ENCODE data around the gene PARL. TPM values are rescaled to one million over a fixed set of nuclear protein-coding genes. Genes with fewer than 3 reads are reported as not detected.

Gene PARL
- total and polyA plus RNA-seq, 2 donors (not counting 1 experiment from before 2014, with no cell fraction given): 30.2 to 55.9 TPM

GRCh38 chr3:183930086-183930485 lies 45.4 kb upstream of the PARL start:
- TF ChIP-seq EZH2 (IDR thresholded peaks at IDR 0.05; ENCODE audit: low read length, missing control alignments): no peak
- TF ChIP-seq CTCF (conservative IDR thresholded peaks at IDR 0.05 in 1 of 2, IDR thresholded peaks at IDR 0.05 in 1 of 2; ENCODE audit: low read depth in 1 of 2, low read length in 2 of 2): no peak

GRCh38 chr3:183927059-183927458 lies 42.4 kb upstream of the PARL start:
- no peaks in the 10 kb centered on the region for H3K27me3 ChIP-seq (ENCODE audit: control insufficient read depth, insufficient read depth, low read length)
- H2AFZ ChIP-seq (ENCODE audit: low read length): no peak overlapping the region
- no peaks in the 10 kb centered on the region for H3K4me1 ChIP-seq (ENCODE audit: control insufficient read depth, extremely low read depth, insufficient read depth, low read length)
- no peak overlapping the region for H3K4me2 ChIP-seq (ENCODE audit: extremely low read depth, insufficient read depth, low read length)
- no peak overlapping the region for H3K27ac ChIP-seq (ENCODE audit: insufficient read depth, low read length)
- H3K9ac ChIP-seq (ENCODE audit: insufficient read depth, low read length): no peak overlapping the region
- peaks cover 3% of the 10 kb centered on the region for H3K36me3 ChIP-seq (ENCODE audit: control insufficient read depth, insufficient read depth, low read length)
- no peaks in the 10 kb centered on the region for H3K9me3 ChIP-seq (ENCODE audit: control insufficient read depth, insufficient read depth, low read depth, low read length)
- TF ChIP-seq CTCF (conservative IDR thresholded peaks at IDR 0.05 in 1 of 2, IDR thresholded peaks at IDR 0.05 in 1 of 2; ENCODE audit: low read depth in 1 of 2, low read length in 2 of 2) (no peak), EZH2 (IDR thresholded peaks at IDR 0.05; ENCODE audit: low read length, missing control alignments) (no peak)
- no peak for DNase-seq (ENCODE audit: low read depth in 2 of 2)
- H4K20me1 ChIP-seq (ENCODE audit: control insufficient read depth, extremely low read depth, insufficient read depth, low read length): no peaks in the 10 kb centered on the region
- H3K79me2 ChIP-seq (ENCODE audit: control insufficient read depth, insufficient read depth, low read length): no peaks in the 10 kb centered on the region
- no peak overlapping the region for H3K4me3 ChIP-seq (replicated peaks in 1 of 4; ENCODE audit: control extremely low read depth in 1 of 4, insufficient read depth in 1 of 4, low read depth in 3 of 4, low read length in 4 of 4)

More at GRCh38 chr3:183930086-183930485, 45.4 kb upstream of the PARL start:
- H3K79me2 ChIP-seq (ENCODE audit: control insufficient read depth, insufficient read depth, low read length): no peaks in the 10 kb centered on the region
- H3K9ac ChIP-seq (ENCODE audit: insufficient read depth, low read length): no peak overlapping the region
- no peaks in the 10 kb centered on the region for H4K20me1 ChIP-seq (ENCODE audit: control insufficient read depth, extremely low read depth, insufficient read depth, low read length)
- H3K4me2 ChIP-seq (ENCODE audit: extremely low read depth, insufficient read depth, low read length): no peak overlapping the region
- H2AFZ ChIP-seq (ENCODE audit: low read length): no peak overlapping the region
- no peak for DNase-seq (ENCODE audit: low read depth in 2 of 2)
- H3K4me3 ChIP-seq (replicated peaks in 1 of 4; ENCODE audit: control extremely low read depth in 1 of 4, insufficient read depth in 1 of 4, low read depth in 3 of 4, low read length in 4 of 4): no peak overlapping the region
- H3K9me3 ChIP-seq (ENCODE audit: control insufficient read depth, insufficient read depth, low read depth, low read length): no peaks in the 10 kb centered on the region
- no peaks in the 10 kb centered on the region for H3K27me3 ChIP-seq (ENCODE audit: control insufficient read depth, insufficient read depth, low read length)
- no peaks in the 10 kb centered on the region for H3K4me1 ChIP-seq (ENCODE audit: control insufficient read depth, extremely low read depth, insufficient read depth, low read length)
- no peak overlapping the region for H3K27ac ChIP-seq (ENCODE audit: insufficient read depth, low read length)
- H3K36me3 ChIP-seq (ENCODE audit: control insufficient read depth, insufficient read depth, low read length): peaks cover 1% of the 10 kb centered on the region

- no peak overlapping the region for H3K4me3 ChIP-seq (replicated peaks in 1 of 4; ENCODE audit: control extremely low read depth in 1 of 4, insufficient read depth in 1 of 4, low read depth in 3 of 4, low read length in 4 of 4)
- no peak overlapping the region for H3K27ac ChIP-seq (ENCODE audit: insufficient read depth, low read length)
- H2AFZ ChIP-seq (ENCODE audit: low read length): no peak overlapping the region
- no peak overlapping the region for H3K9ac ChIP-seq (ENCODE audit: insufficient read depth, low read length)
- TF ChIP-seq EZH2 (IDR thresholded peaks at IDR 0.05; ENCODE audit: low read length, missing control alignments) (no peak), CTCF (conservative IDR thresholded peaks at IDR 0.05 in 1 of 2, IDR thresholded peaks at IDR 0.05 in 1 of 2; ENCODE audit: low read depth in 1 of 2, low read length in 2 of 2) (no peak)
- H3K4me2 ChIP-seq (ENCODE audit: extremely low read depth, insufficient read depth, low read length): no peak overlapping the region
- peak; percentile 61 to 87 for DNase-seq (ENCODE audit: low read depth in 2 of 2)
- no peaks in the 10 kb centered on the region for H3K79me2 ChIP-seq (ENCODE audit: control insufficient read depth, insufficient read depth, low read length)
- peaks cover 3% of the 10 kb centered on the region for H3K36me3 ChIP-seq (ENCODE audit: control insufficient read depth, insufficient read depth, low read length)
- no peaks in the 10 kb centered on the region for H3K27me3 ChIP-seq (ENCODE audit: control insufficient read depth, insufficient read depth, low read length)
- H3K4me1 ChIP-seq (ENCODE audit: control insufficient read depth, extremely low read depth, insufficient read depth, low read length): no peaks in the 10 kb centered on the region
- H4K20me1 ChIP-seq (ENCODE audit: control insufficient read depth, extremely low read depth, insufficient read depth, low read length): no peaks in the 10 kb centered on the region
- H3K9me3 ChIP-seq (ENCODE audit: control insufficient read depth, insufficient read depth, low read depth, low read length): no peaks in the 10 kb centered on the region
Measured at GRCh38 chr3:183924956-183925355, 40.3 kb upstream of the PARL start.
